ENCODE data around the gene FAM50B. TPM values are rescaled to one million over a fixed set of nuclear protein-coding genes. Genes with fewer than 3 reads are reported as not detected.

FAM50B gene
- total and polyA plus RNA-seq, 2 of the 4 experiments (the other 2 are of a cell fraction): 4.1 to 7.4 TPM

DNA sequence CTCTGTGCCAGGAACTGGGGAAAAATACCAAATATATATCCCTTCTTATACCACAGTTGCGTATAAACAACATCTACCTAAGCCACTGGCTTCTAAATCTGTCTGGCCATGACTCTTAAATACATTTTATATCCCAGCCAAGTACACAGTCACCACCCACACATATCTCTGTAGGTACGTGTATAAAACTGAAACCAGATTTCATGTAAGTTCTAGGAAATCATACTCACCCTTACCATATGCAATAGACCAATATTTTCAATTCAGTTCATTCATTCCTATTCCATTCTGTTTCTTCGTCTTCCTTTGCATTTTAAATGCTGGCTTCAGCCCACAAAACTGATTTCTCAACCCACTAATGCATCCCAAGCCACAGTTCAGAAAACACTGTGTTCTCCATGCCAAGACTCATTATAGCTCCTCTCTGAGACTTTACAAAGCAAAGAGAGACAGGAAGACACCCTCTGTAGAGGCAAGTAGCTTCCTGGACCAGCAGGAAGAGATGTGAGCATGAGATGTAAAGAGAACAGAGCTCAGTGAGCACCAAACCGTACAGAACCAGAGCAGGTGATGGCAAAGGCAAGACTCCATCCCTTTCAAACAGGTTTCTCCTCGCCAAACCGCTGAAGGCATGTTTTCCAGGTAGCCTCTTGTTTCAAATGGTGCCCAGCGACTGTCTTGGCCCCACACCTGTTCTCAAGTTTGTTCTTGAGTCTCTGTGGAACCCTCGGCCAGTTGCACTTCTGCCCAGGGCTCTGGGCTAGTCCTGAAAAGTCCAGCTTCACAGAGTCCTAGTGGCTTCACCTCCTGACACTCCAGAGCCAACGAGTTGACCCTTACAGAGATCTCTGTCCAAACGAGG, 18.7 kb downstream of the FAM50B start (continued):
- TF ChIP-seq CHD1 (IDR thresholded peaks at IDR 0.05; ENCODE audit: low read depth, low read length) (no peak), FOS (IDR thresholded peaks at IDR 0.05; ENCODE audit: low read depth, low read length) (no peak)

GRCh38 chr6:3868544-3868943, 19.4 kb downstream of the FAM50B start:
- Histone ChIP-seq H3K36me3 (ENCODE audit: control insufficient read depth, insufficient read depth, low read length) (no peaks in the 10 kb centered on the region), H3K4me1 (ENCODE audit: control insufficient read depth, insufficient read depth, low read length) (0 out of 2 replicates have a peak, but pooled peaks cover 2% of the 10 kb centered on the region), H3K9me3 (ENCODE audit: control insufficient read depth, insufficient read depth, low read length) (no peaks in the 10 kb centered on the region), H4K8ac (ENCODE audit: low read depth in 2 of 2, low read length in 2 of 2) (no peak overlapping the region), H4K91ac (ENCODE audit: insufficient read depth, low read depth, low read length) (no peak overlapping the region), H3K4me2 (ENCODE audit: low read depth, low read length) (no peak overlapping the region), H2BK15ac (ENCODE audit: low read depth, low read length) (no peak overlapping the region), H2BK5ac (ENCODE audit: low read depth, low read length, poor library complexity, severe bottlenecking) (no peak overlapping the region), H3K18ac (ENCODE audit: low read depth, low read length) (no peak overlapping the region), H4K20me1 (ENCODE audit: insufficient read depth, low read length) (no peaks in the 10 kb centered on the region), H3K27me3 (ENCODE audit: control insufficient read depth, insufficient read depth, low read length) (peaks cover 5% of the 10 kb centered on the region), H3K4ac (ENCODE audit: low read depth, low read length) (no peak overlapping the region), H3K14ac (replicated peaks; ENCODE audit: low read depth, low read length) (no peak overlapping the region), H3K79me1 (ENCODE audit: low read depth in 1 of 2, low read length in 2 of 2) (no peaks in the 10 kb centered on the region), H2AK9ac (replicated peaks; ENCODE audit: low read depth, low read length, poor library complexity) (no peak overlapping the region), H4K5ac (ENCODE audit: low read depth, low read length) (no peak overlapping the region), H2AK5ac (ENCODE audit: low read depth, low read length) (no peak overlapping the region), H3K4me3 (ENCODE audit: insufficient read depth, low read depth, low read length) (no peak overlapping the region), H3K23ac (ENCODE audit: low read depth, low read length) (no peak overlapping the region), H3K56ac (ENCODE audit: extremely low read depth, insufficient read depth, low read length) (no peak overlapping the region), H3K9me1 (ENCODE audit: insufficient read depth, low read length) (no peaks in the 10 kb centered on the region), H2BK120ac (ENCODE audit: low read depth, low read length) (no peak overlapping the region), H2AFZ (replicated peaks; ENCODE audit: low read length, poor library complexity) (no peak overlapping the region), H3K9ac (ENCODE audit: low read depth, low read length) (no peak overlapping the region), H2BK20ac (ENCODE audit: low read depth, low read length) (no peak overlapping the region), H3K27ac (ENCODE audit: insufficient read depth, low read length) (no peak overlapping the region)
- BruUV-seq (replicated peaks): no TSS peak
- intact Hi-C loops (cut with micrococcal nuclease): no loop called here
- DNase-seq: peak; percentile 28
- no peak for ATAC-seq (ENCODE audit: low read depth)
- dilution Hi-C loops (cut with HindIII; ENCODE audit: low sequenced_read_pairs, unreplicated experiment): no loop called here
- ChIA-PET CTCF (no interaction called here), POLR2A (ENCODE audit: unreplicated experiment) (no interaction called here)
- WGBS, 2 experiments (ENCODE audit: extremely low coverage in 2 of 2, insufficient read length in 1 of 2): 89% methylated on average over 1 of the region's 7 CpGs; no CpG with 5 or more reads in 1 of the 2 experiments
- in situ Hi-C loops (cut with MboI; ENCODE audit: low sequenced_read_pairs): no loop called here
- TF ChIP-seq RAD21 (IDR thresholded peaks at IDR 0.05; ENCODE audit: low read length): no peak
- TF ChIP-seq NFE2L2 (IDR thresholded peaks at IDR 0.05; ENCODE audit: low read depth, low read length): no peak
- TF ChIP-seq, protein P1, sequence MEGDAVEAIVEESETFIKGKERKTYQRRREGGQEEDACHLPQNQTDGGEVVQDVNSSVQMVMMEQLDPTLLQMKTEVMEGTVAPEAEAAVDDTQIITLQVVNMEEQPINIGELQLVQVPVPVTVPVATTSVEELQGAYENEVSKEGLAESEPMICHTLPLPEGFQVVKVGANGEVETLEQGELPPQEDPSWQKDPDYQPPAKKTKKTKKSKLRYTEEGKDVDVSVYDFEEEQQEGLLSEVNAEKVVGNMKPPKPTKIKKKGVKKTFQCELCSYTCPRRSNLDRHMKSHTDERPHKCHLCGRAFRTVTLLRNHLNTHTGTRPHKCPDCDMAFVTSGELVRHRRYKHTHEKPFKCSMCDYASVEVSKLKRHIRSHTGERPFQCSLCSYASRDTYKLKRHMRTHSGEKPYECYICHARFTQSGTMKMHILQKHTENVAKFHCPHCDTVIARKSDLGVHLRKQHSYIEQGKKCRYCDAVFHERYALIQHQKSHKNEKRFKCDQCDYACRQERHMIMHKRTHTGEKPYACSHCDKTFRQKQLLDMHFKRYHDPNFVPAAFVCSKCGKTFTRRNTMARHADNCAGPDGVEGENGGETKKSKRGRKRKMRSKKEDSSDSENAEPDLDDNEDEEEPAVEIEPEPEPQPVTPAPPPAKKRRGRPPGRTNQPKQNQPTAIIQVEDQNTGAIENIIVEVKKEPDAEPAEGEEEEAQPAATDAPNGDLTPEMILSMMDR (conservative IDR thresholded peaks at IDR 0.05; ENCODE audit: low read depth, low read length): no peak
- TF ChIP-seq MXI1 (IDR thresholded peaks at IDR 0.05; ENCODE audit: borderline replicate concordance, low read depth, low read length): no peak
- no peak for TF ChIP-seq ELK1 (IDR thresholded peaks at IDR 0.05; ENCODE audit: borderline replicate concordance, low read depth, low read length)
- TF ChIP-seq BHLHE40 (IDR thresholded peaks at IDR 0.05; ENCODE audit: low read depth, low read length): no peak
- TF ChIP-seq SMC3 (IDR thresholded peaks at IDR 0.05; ENCODE audit: low read depth, low read length): no peak
- TF ChIP-seq CEBPB (IDR thresholded peaks at IDR 0.05; ENCODE audit: low read depth, low read length): no peak
- TF ChIP-seq CHD1 (IDR thresholded peaks at IDR 0.05; ENCODE audit: low read depth, low read length): no peak
- no peak for TF ChIP-seq MAFK (IDR thresholded peaks at IDR 0.05; ENCODE audit: low read depth, low read length)
- no peak for TF ChIP-seq POLR2A (IDR thresholded peaks at IDR 0.05; ENCODE audit: low read depth, low read length)
- no peak for TF ChIP-seq USF2 (IDR thresholded peaks at IDR 0.05; ENCODE audit: low read depth, low read length)

All from IMR-90 (cell line).